Esophagus squamous epithelium (tissue), 5 donors: Measurements from ENCODE around the gene KLHL7. TPM values are rescaled to one million over a fixed set of nuclear protein-coding genes. Genes with fewer than 3 reads are reported as not detected.
"Not testable (repeated sequence)": the region's sequence is repeated elsewhere in the genome, so short reads cannot be mapped to it uniquely, and the experiment has no call there.

Experiments used
- DNase-seq: peaks from one replicate; lab custom pipeline; 2025; lab: John Stamatoyannopoulos, UW
- H3K27ac ChIP-seq, 4 donors: fragments of 200-600 bp; sonication (generic); one replicate each; pipeline ENCODE4 v1.5.1; 2016 to 2019; ENCODE audit warnings: mild to moderate bottlenecking in 1 of 4
- H3K27me3 ChIP-seq, 4 donors: fragments of 200-600 bp; sonication (generic); 1 replicate in 3 of 4; 2 replicates in 1 of 4; pipeline versions ENCODE4 v1.5.1 to v1.6.0; 2017 to 2021; ENCODE audit warnings: antibody characterized with exemption in 1 of 4
- H3K36me3 ChIP-seq, 3 donors: fragments of 200-600 bp; sonication (generic); one replicate each; pipeline ENCODE4 v1.5.1; 2016 to 2019
- H3K4me1 ChIP-seq, 3 donors: fragments of 200-600 bp; sonication (generic); one replicate each; pipeline ENCODE4 v1.5.1; 2017 to 2019
- H3K4me3 ChIP-seq, 4 donors: fragments of 200-600 bp; sonication (generic); 1 replicate in 3 of 4; 2 replicates in 1 of 4; pipeline ENCODE4 v1.5.1; 2016 to 2019; ENCODE audit warnings: mild to moderate bottlenecking in 2 of 4, moderate library complexity in 1 of 4
- H3K9me3 ChIP-seq, 3 donors: fragments of 200-600 bp; sonication (generic); one replicate each; pipeline ENCODE4 v1.5.1; 2016 to 2019
- POLR2A ChIP-seq, 4 donors: fragments of 450-650 bp; IDR thresholded peaks; one replicate each; pipeline ENCODE4 v1.6.1; 2017; ENCODE audit warnings: antibody characterized with exemption in 4 of 4, mild to moderate bottlenecking in 4 of 4, moderate library complexity in 3 of 4
- WGBS, 2 donors: methylation state at CpG; one replicate each; pipeline ENCODE4 v1.1.5; 2018; 5-methylcytosine and 5-hydroxymethylcytosine counted together
- intact Hi-C: fragments of 100-400 bp; cut with DNase I; formaldehyde crosslinking; loops from one replicate; pipeline ENCODE4 v1.15.0; 2022
- total RNA-seq, 4 donors: library from RNA; depleted of rRNA; stranded (reverse); fragments of >200 nt; gene quantifications; one replicate each; pipeline ENCODE4 v1.1.0, GENCODE V29; 2016
- TF ChIP-seq, protein P1 (sequence below), 6 experiments: fragments of 450-650 bp in 4 of 6; fragments of 200-600 bp in 2 of 6; sonication (generic) in 2 of 6; IDR thresholded peaks; one replicate each; pipeline ENCODE4 v1.5.1; 2016 to 2019; ENCODE audit warnings: antibody characterized with exemption in 6 of 6, mild to moderate bottlenecking in 4 of 6, moderate library complexity in 4 of 6
- donor health status: DM: yes; HTN: yes; CAD: no.

The KLHL7 gene
- total RNA-seq, 4 donors from 2014 or later: 16.3 to 26.9 (median 20.5) TPM

DNA sequence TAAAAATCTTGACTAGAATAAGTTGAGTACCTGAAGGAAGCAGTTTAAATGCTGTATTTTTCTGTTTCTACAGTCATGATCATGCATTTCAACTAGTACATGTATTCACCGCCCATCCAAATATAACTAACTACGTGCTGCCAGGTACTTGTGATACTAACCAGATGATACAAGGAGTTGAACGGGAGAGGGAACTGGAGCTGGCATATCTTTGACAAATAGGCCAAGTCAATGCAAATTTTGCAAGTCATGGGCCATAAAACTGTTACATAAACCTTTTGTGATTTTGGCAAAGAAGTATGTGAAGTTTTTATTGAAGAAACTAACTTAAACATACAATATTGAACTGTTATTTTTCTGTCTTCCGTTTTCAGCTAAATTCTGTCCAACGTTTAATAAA lies 90.7 kb downstream of the KLHL7 start:
- no peak overlapping the region for H3K27ac ChIP-seq
- DNase-seq: no peak
- TF ChIP-seq POLR2A (IDR thresholded peaks at IDR 0.05): no peak
- TF ChIP-seq, protein P1, sequence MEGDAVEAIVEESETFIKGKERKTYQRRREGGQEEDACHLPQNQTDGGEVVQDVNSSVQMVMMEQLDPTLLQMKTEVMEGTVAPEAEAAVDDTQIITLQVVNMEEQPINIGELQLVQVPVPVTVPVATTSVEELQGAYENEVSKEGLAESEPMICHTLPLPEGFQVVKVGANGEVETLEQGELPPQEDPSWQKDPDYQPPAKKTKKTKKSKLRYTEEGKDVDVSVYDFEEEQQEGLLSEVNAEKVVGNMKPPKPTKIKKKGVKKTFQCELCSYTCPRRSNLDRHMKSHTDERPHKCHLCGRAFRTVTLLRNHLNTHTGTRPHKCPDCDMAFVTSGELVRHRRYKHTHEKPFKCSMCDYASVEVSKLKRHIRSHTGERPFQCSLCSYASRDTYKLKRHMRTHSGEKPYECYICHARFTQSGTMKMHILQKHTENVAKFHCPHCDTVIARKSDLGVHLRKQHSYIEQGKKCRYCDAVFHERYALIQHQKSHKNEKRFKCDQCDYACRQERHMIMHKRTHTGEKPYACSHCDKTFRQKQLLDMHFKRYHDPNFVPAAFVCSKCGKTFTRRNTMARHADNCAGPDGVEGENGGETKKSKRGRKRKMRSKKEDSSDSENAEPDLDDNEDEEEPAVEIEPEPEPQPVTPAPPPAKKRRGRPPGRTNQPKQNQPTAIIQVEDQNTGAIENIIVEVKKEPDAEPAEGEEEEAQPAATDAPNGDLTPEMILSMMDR (IDR thresholded peaks at IDR 0.05): no peak
- H3K4me1 ChIP-seq: no peaks in the 10 kb centered on the region
- H3K4me3 ChIP-seq: no peak overlapping the region
- no peaks in the 10 kb centered on the region for H3K27me3 ChIP-seq
- H3K9me3 ChIP-seq: no peaks in the 10 kb centered on the region
- WGBS, 2 donors: 66 to 68% methylated on average over 5 of the region's 5 CpGs
- intact Hi-C loops: no loop called here
- peaks cover 9 to 90% (median 25%) of the 10 kb centered on the region in 3 donors for H3K36me3 ChIP-seq

DNA sequence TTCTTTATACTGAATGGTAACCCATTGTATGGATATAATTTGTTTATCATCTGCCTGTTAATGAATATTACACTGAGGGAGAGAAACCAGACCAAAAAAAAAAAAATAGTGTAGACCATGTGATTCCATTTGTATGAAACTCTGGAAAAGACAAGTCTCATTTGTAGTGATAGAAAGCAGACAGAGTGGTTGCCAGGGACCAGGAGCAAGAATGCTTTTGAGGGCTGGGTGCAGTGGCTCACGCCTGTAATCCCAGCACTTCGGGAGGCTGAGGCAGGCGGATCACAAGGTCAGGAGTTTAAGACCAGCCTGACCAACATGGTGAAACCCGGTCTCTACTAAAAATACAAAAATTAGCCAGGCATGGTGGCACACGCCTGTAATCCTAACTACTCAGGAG lies 92.2 kb downstream of the KLHL7 start:
- H3K9me3 ChIP-seq, H3K4me3 ChIP-seq, H3K27me3 ChIP-seq, intact Hi-C loops, H3K27ac ChIP-seq, DNase-seq, H3K4me1 ChIP-seq: not testable (repeated sequence)
- WGBS, 2 donors: 93 to 94% methylated on average over 5 of the region's 5 CpGs
- peaks cover 9 to 89% (median 25%) of the 10 kb centered on the region in 3 donors for H3K36me3 ChIP-seq

DNA sequence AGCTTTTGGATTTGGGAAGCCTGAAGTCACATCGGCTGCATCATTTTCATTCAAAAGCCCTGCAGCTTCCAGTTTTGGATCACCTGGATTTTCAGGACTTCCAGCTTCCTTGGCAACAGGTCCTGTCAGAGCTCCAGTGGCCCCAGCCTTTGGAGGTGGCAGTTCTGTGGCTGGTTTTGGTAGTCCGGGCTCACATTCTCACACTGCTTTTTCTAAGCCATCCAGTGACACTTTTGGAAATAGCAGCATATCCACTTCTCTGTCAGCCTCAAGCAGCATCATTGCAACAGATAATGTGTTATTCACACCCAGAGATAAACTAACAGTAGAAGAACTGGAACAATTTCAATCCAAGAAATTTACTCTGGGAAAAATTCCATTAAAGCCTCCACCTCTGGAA lies 94.7 kb downstream of the KLHL7 start:
- intact Hi-C loops: no loop called here
- no peaks in the 10 kb centered on the region for H3K4me1 ChIP-seq
- no peaks in the 10 kb centered on the region for H3K27me3 ChIP-seq
- TF ChIP-seq POLR2A (IDR thresholded peaks at IDR 0.05): no peak
- TF ChIP-seq, protein P1 (IDR thresholded peaks at IDR 0.05): no peak
- DNase-seq: no peak
- H3K9me3 ChIP-seq: no peaks in the 10 kb centered on the region
- no peak overlapping the region for H3K4me3 ChIP-seq
- peaks cover 0 to 65% (median 14%) of the 10 kb centered on the region in 3 donors for H3K36me3 ChIP-seq
- no peak overlapping the region for H3K27ac ChIP-seq
- 71 to 80% methylated on average over 2 of the region's 2 CpGs for WGBS, 2 donors

DNA sequence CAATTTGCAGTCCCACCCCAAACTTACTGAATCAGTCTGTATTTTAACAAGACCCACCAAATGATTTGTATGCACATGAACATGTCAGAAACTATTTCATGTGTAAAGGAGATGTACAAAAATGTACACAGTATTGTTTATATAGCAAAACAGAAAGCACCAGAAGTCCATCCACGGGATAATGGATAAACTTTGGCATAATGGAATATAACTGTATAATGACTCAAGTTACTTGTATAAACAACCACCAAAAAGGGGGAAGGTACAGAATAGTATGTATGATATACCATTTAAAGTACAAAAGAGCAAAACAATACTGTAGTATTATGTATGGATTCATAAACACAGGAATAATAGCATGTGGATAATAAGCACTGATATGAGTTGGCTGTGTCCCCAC lies 98.7 kb downstream of the KLHL7 start:
- DNase-seq: no peak
- TF ChIP-seq, protein P1 (IDR thresholded peaks at IDR 0.05): no peak
- TF ChIP-seq POLR2A (IDR thresholded peaks at IDR 0.05): no peak
- intact Hi-C loops: no loop called here
- Histone ChIP-seq H3K4me3 (no peak overlapping the region), H3K36me3 (peaks cover 0 to 34% (median 11%) of the 10 kb centered on the region in 3 donors), H3K27me3 (peaks cover 0 to 8% (median 0%) of the 10 kb centered on the region in 4 donors), H3K27ac (no peak overlapping the region), H3K9me3 (no peaks in the 10 kb centered on the region), H3K4me1 (peaks cover 0 to 7% (median 5%) of the 10 kb centered on the region in 3 donors)
- WGBS, 2 donors: 73 to 94% methylated on average over 1 of the region's 1 CpG

DNA sequence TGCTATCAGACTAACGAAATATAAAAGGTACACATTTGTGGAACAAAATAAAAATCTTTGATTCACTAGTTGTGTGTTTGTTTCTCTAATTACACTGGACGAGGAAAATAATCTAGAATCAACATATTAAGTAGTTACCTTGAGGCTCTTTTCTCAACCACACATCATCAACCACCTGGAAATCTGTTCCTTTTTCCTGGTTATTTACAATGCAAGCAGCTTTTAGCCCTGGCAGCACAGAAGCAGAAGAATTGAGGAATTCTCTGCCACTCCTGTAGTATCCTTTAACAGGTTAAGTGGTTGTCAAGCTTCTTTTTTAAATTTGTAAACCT lies 100.0 kb downstream of the KLHL7 start:
- H3K9me3 ChIP-seq: no peaks in the 10 kb centered on the region
- no peak for TF ChIP-seq POLR2A (IDR thresholded peaks at IDR 0.05)
- TF ChIP-seq, protein P1 (IDR thresholded peaks at IDR 0.05): no peak
- 73 to 92% methylated on average over 2 of the region's 2 CpGs for WGBS, 2 donors
- H3K4me3 ChIP-seq: peak overlapping the region; percentile 5 to 58 (median 26)
- H3K27me3 ChIP-seq: peaks cover 0 to 8% (median 0%) of the 10 kb centered on the region in 4 donors
- intact Hi-C loops: no loop called here
- no peak for DNase-seq
- peaks cover 0 to 7% (median 5%) of the 10 kb centered on the region in 3 donors for H3K4me1 ChIP-seq
- H3K27ac ChIP-seq: peak overlapping the region in 1 of 4 donors; percentile 19
- H3K36me3 ChIP-seq: peaks cover 0 to 21% (median 0%) of the 10 kb centered on the region in 3 donors
